GM19324 (cell line): ENCODE data around the gene RHBDF2.

ENCODE experiments used
- ATAC-seq: cut with Tn5 transposase; IDR thresholded peaks from one replicate; pipeline ENCODE4 v1.9.1; 2021; ENCODE audit warnings: mild to moderate bottlenecking, moderate library complexity; ENCODE audit not compliant: unreplicated experiment, low FRiP score

RHBDF2 gene

DNA sequence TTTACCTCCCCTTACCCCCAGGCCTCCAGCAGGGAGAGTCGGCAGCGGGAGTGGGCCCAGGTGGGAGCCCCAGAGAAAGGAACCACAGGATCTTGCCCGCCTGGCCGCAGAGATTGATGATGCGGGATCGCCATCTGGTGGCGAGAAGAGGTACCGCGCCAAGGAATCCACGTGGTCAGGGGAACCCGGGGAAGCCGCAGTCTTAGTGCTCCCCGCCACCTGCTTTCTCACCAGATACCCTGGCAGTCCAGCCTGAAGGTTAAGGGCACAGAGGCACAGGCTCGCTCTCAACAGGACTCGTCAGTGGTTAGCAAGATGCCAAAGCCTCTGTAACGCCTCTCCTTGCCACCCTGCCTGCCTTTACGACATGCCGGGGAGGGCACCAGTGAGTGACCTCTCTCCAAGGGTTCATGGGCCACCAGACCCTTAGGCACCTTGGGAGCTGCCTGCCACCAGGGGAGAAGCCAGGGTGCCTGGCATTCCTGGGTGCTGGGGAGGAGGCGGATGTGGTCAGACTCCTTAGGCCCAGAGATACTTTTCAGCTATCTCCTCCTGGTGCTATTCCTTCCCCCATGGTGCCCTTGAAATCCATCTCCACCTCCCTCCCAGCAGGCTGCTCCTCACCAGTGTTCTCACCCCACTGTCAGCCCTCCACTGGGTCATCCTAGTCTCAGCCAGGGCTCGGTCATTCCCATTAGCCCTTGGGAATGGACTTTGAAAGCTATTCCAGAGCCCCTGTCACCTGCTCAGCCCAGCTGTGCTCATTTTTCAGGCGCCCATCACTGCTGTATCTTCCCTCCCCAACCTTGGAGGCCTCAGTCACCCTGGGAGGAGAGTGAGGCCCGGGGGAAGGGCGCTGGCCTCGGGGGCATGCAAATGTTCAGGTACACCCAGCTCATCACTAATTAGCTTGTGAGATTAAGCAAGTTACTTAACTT, 5.5 kb upstream of the RHBDF2 start:
- no peak for ATAC-seq

DNA sequence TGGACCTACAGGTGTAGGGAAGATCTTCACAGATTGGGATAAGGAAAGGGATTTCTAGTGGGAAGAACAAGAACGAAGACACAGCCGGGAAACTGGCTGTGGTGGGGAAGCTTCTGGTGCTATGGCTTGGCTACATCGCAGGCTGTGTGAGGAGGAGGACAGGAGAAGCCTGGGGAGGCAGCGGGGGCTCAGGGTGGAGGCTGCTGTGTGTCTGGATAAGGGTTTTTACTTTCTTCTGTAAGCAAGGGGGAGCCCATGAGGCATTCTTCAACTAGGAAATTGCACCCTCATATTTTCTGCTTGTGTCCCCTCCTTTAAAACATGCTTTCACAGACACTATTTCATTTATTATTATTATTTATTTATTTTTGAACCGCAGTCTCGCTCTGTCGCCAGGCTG, 2.9 kb upstream of the RHBDF2 start:
- no peak for ATAC-seq

DNA sequence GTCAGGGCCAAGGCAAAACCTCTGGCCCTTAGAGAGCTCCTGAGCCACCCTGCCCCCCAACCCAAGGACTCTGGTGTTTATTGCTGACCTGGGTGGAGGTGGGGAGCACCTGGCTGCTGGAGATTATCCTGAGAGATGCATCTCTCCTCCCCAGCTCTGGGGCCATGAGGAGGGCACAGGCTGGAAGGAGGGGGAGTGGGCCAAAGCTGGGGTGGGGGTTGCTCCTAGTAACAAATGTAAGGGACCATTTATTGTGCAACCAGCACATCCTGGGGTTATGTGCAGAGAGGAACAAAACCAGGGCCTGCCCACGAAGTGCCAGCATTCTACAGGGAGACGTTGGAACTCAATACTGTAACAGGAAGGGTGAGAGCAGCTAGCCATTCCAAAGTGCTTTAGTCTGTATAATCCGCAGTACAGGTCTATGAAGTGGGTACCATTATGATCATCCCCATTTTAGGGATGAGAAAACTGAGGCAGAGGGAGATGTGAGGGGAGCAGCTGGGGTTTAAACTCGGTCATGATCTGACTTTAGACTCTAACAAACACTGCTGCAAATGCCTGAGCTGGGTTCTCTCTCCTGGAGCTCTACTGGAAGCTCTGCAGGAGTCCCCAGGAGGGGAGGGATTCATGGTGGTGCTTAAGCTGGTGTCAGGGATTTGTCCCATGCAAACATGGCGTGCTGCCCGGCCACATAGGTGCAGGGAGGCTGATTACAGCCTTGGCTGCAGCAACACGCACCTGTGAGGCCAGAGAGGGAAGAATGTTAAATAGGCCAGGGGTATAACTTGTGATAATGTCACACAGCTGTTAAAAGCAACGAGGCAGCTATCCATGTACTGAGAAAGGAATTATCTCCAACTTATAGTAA, 1.4 kb upstream of the RHBDF2 start:
- ATAC-seq: no peak

DNA sequence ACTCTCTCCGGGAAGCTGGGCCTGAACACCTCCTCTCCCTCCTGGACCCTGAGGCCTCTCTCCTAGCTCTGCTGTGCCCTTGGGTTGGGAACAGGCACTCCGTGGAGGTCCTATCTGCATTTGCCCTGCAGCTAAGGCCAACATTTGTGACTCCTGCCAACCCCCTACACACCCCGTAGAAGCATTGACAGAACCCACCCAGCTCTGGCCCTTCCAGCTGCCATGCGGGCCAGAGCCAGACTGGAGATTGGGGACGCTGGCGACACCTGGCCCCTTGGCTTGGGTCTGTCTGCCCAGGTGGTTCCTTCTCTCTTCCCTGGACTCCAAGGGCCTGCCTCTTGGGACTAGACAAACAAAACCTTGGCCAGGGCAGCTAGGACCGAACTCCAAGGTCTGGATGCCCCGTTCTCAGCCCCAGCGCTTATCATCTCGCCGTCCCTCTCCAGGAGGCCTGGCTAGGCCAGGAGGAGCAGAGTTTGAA, 644 bp upstream of the RHBDF2 start:
- no peak for ATAC-seq

DNA sequence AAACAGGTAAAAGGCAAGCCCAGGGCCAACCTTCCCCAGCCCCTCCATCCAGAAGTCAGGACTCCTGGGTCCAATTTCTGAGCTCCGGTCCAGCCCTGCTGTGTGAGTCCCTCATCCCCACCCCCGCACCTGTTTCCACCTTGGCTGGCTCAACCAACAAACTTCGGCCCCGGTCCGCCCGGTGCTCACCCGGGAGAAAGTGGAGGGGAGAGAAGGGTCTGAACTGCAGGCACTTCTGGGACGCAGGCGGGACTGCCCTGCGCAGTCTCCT, 541 bp downstream of the RHBDF2 start:
- ATAC-seq: no peak

DNA sequence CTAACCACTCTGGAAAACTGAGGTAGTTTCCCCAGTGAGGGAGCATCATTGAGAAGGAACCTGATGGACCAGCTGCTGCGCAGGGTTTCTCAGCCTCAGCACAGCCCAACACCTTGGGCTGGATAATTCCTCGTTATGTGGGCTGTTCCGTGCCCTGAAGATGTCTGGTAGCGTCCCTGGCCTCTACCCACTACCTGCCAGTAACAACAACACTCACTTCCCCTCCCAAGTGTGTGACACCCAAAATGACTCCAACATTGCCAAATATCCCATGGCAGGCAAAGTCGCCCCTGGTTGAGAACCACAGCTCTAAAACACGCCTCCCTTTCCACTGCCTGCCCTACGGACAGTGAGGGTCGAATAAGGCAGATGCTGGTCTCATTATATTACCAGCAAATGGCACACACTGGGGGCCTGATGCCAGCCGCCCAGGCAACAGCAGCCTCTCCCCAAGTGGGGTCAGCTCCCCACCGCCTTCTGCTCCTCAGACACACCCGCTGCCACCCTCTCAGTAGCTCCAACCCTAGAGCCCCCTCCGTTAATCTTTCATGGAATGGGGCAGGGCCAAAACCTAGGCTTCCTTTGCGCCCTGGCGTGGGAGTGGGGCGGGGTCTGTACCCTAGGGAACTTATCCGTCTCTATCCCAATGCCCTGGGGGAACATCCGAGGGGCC, 1.0 kb downstream of the RHBDF2 start:
- ATAC-seq: no peak

DNA sequence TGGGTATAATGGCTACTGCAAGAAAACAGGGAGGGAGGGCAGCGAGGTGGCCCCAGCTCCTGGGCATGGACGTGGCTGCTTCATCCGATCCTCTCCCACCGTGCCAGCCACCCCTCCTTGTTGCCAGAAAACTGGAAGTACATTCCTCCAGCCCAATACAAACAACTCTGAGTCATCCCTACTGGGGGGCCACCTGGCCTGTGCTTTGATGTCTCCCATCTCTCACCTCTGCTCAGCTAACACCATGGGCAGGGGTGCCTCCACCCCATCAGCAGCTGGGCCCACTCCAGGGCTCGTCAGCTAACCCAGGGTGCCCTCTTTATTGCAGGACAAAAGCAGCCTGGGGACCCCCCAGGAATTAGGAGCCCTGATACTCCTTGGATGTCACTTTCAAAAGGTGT, 2.0 kb downstream of the RHBDF2 start:
- ATAC-seq: no peak

DNA sequence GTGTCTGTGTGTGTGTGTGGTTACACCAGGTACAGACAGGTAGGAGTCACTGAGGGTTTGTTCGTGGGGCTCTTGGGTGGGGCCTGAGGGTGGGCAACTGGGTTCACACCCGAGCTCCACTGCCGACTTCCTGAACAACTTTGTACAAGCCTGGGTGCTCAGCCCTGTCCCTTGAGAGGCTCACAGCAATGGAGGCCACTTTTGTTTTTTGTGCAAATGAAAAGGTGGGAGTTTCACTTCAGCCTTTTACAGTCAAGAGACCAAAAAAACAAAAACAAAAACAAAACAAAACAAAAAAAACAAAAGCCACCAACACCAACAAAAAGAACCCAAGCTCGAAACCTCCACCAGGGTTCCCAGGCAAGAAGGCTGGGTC, 2.4 kb downstream of the RHBDF2 start:
- ATAC-seq: no peak

DNA sequence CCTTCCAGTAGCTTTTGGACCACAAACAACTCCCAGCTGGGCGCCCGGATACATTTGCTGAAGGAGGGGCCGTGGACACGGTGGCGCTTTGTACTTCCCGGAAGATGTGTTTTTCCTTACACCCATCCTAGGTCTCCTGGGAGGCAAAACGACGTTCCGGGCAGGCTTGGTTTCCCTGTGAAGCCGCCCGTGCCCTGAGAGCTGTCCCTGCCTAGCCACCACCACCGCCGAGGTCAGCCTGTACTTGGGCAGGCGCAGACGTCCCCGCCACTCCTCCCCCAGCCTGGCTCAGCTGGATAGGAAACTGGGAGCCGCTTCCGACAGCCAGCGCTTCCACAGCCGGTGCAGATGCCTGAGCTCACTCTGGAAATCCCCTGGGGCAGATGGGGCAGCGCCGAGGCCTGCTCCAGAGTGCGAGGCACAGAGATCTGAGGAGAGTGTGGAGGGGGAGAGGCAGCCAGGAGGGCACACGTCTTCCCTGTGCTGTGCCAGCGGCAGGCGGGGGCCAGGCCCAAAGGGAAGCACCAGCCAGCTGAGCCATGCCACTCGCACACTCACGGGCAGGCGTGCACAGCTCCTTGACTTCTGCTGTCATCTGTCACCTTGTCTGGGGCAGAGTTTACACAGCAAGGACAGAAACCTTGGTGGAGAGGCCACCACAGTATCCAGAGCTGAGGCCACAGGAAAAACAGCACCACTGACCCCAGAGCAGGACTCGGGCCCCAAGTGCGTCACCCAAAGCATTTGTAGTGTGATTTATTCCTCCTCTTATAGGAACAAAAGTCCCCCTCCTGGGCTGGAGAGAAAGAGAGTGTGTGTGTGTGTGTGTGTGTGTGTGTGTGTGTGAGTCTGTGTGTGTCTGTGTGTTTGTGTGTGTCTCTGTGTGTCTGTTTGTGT, 3.0 kb downstream of the RHBDF2 start:
- ATAC-seq: no peak

DNA sequence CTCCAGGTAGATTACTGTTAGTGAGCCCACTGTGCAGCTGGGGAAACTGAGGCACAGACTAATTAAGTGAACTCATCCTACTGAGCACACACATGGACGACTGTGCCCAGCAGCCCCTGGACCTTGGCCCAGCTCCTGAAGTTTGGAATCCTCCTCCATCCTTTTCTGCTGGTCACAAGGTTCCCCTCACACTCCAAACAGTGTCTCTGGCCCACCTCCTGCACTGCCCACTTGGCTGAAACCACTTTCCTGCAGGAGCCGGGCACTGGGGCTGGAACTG, 3.6 kb downstream of the RHBDF2 start:
- no peak for ATAC-seq

DNA sequence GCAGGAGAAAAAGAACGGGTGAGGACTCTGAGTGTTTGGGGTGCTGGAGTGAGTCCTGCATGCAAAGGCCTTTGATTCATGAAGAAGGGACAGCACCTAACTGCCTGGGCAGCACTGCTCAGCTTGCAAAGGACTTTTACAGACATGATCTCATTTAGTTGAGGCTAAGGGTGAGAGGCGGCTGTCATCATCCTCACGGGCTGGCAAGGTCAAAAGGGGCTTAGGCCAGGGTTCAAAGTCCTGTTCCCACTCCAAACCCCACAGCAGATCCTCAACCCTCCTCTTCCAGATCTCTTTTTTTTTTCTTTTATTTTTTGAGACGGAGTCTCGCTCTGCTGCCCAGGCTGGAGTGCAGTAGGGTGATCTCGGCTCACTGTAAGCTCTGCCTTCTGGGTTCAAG, 4.8 kb downstream of the RHBDF2 start:
- no peak for ATAC-seq

DNA sequence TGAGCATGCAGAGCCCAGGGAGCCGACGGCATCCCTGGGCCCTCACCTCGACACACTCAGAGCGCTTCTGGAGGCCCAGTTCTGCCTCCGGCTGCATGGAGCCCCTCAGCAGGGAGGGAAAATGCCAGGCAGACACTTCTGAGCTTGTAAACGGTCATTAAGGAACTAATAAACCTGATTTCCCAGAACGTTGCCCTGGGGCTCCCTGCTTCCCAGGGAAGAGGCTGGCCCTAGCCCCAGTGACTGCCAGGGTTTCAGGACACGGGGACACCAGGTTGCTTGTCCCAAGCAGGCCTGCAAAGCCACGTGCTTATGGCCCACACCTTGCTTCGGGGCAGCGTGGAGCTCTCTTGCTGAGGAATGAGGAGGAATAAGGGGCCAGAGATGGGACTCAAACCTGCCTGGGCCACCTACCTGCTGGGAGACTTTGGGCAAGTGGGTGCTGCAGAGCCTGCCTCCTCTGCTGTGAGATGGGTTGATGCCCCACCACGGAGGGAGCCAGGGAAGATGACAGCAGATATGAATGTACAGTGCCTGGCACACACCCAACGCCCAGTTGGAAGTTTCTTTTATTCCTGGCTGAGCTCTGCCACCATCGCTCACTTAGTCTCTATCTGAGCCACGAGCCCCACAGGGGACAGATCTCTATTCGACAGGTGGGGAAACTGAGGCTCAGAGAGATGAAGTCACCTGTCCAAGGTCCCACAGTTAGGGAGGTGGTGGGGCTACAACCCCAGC, 5.4 kb downstream of the RHBDF2 start:
- no peak for ATAC-seq

DNA sequence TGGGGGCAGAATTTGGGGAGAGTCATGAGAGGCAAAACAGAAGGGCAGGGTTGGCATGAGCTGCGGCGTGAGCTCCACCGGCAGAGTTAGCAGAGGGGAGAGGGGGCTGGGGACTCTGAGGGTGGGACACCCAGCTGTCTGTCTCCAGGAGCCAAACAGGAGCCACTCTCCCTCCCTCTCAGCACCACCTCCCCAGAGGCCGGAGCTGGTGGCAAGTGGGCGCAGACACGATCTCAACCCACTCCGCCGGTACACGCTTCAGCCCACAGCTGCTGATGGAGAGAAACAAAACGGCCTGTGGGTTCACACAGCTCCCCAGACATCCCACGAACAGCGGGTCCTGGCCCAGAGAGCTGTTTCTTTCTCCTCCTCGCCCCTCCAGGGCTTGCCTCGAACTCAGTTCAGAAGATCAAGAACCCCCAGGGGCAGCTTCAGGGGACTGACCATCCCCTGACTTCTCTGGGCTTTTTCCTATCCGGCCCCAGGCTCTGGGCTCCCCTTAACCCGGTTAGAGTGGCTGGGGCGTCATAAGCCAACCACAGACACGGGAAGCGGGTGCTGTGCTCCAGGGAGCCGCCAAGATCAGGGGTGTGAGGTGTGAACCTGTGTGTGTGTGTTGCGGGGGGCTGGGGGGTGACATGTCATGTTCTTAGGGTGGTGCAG, 7.6 kb downstream of the RHBDF2 start:
- ATAC-seq: peak; percentile 13

DNA sequence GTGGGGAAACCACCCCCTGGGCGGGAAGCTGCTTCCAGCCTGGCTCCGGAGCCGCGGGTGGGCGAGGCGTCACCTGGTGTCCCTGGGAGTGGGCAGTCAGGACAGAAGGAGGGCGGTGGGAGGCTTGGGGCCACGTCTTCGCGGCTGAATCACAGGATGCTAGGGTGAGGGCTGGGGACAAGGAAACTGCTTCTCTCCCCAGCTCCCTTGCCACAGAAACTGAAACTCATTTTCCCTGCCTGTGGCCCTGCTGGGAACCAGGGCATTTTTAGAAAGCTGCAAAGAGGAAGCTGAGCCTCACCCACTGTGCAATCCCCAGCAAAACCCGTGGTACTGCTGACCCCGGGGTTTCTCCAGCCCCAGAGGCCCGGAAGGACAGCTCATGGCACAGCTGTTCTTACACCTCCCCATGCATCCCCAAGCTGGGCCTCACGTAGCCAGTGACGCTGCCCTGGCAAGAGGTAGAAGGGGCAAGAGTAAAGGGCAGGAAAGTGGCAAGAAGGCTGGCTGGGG, 8.2 kb downstream of the RHBDF2 start:
- peak; percentile 32 for ATAC-seq

DNA sequence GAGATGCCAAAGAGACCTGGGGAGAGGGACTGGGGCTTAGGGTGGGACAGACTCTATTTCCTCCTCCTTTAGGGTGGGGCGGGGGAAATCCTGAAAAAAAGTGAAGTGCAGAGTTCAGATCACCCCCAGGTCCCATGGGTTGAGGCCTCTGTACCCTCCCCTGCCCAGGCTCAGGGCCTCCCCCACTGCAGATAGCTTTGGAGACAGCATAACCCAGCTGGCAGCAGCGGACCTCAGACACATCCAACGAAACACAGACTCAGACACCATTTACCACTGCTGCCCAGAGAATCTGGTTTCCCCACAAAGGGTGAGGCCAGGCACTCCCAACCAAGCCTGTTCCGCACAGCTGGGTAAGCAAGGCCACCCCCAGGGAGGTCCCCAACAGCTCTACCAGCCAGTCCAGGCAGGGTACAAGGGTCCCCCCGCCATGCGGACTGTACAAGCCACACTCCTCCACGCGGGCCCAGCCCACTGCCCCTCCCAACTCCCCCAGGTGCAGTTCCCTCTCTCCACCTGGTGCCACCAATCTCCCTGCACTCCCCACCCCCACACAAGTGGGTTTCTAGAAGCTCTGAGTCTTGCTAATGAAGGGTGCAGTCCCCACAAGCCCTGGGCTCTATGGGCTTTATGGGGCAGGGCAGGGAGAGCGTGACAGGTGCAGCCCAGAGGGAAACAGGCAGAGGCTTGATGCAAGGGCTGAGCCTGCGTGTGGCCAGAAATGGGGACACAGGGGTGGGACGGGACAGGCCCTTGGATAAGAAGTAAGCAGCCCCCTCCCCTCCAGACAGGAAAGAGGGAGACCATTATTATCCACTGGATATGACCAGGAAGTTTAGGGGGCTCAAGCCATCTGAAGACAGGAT, 8.9 kb downstream of the RHBDF2 start:
- ATAC-seq: peak; percentile 26

DNA sequence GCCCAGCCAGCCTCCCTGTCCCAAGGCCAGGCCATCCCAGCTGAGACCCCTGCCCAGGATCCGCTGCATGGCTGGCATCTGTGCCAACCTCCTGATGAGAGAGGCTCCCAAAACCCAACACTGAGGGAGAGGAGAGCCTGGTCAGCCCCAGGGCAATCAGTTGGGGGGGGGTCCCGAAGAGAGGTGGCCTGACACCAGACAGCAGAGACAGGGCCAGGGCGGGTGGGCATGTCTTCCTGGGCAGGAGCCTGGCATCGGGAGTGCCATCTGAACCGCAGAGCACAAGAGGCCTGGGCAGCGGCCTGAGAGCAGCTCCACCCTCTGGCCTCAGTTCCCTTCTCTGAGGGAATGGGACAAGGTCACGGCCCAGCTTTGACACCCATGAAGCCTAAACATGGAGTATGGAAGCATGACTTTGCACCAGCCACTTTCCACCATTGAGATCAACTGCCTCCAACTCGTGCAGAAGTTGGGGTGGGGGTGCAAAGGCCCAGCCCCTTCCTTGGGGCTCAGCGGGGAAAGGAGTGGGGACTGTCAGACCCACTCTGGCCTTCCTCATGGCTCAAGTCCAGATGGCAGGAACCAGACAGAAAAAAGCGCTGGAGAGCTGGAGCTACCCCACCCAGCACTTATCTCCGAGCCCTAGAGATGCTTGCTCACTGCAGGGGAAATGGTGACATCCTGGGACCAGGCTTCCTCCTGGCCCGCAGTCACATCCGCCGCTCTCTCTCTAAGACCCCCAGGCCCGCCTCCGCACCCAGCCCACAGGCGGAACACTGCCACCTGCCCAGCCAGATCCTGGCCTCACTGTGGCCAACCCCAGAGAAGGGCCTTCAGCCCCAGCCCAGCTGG, 9.7 kb downstream of the RHBDF2 start:
- ATAC-seq: no peak

DNA sequence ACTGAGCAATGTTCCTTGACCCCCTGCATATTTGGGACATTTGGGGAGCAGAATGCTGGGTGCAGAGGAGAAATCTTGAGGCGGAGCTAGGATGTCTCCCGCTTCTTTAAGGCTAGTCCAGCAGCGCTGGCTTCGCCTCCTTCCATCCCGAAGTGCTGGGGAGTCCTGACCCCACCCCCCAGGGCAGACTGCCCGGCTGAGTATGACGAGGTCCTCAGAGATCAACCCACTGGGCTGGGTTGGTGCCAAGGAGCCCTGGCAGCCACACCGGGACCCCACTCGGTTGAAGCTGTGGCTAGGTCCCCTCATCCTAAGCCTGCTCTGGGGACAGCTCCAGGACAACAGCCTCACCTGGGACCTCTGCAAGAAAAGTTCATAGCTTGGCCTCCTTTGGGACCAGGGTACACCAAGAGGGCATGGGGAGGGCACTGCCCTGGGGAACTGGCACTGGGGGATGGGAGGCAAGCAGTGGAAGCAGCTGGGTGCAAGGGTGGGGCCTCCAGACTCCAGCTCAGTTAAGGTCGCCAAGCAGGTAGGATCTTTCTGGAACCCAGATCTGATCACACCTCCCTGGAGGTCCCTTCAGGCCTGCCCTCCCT, 11.0 kb downstream of the RHBDF2 start:
- no peak for ATAC-seq
